ENCODE results near the gene MARS1. TPM values are rescaled to one million over a fixed set of nuclear protein-coding genes. Genes with fewer than 3 reads are reported as not detected.

The MARS1 gene
- total RNA-seq, 1 donor from 2014 or later = 78.0 TPM

GRCh38 chr12:57451233-57451778, 36.6 kb upstream of the MARS1 start:
- no peak overlapping the region for H3K4me3 ChIP-seq
- no peak for TF ChIP-seq CTCF (IDR thresholded peaks at IDR 0.05)

GRCh38 chr12:57452181-57452936, 35.5 kb upstream of the MARS1 start:
- Histone ChIP-seq H3K4me3 (peak overlapping the region in 1 of 2 donors; percentile 47), H3K36me3 (no peaks in the 10 kb centered on the region), H3K4me1 (peaks cover 0 to 18% of the 10 kb centered on the region in 2 donors), H3K27me3 (no peaks in the 10 kb centered on the region), H3K27ac (peak overlapping the region; percentile 85 to 97), H3K9me3 (no peaks in the 10 kb centered on the region)
- DNase-seq (ENCODE audit: low spot score in 2 of 2) = peak in 1 of 2 donors; percentile 88
- intact Hi-C loops (cut with DNase I) = loop anchor here (1.0 to 5.0 kb wide), 4 partner anchors 22 to 189 kb away; no protein-coding TSS in a partner anchor
- TF ChIP-seq CTCF (IDR thresholded peaks at IDR 0.05) = no peak

More at GRCh38 chr12:57451233-57451778, 36.6 kb upstream of the MARS1 start:
- intact Hi-C loops (cut with DNase I) = loop anchor here (5.0 kb wide), 1 partner anchor 79 kb away; no protein-coding TSS in a partner anchor
- Histone ChIP-seq H3K36me3 (no peaks in the 10 kb centered on the region), H3K9me3 (no peaks in the 10 kb centered on the region), H3K4me1 (peaks cover 0 to 18% of the 10 kb centered on the region in 2 donors), H3K27me3 (no peaks in the 10 kb centered on the region), H3K27ac (peak overlapping the region; percentile 85 to 97)
- DNase-seq (ENCODE audit: low spot score in 2 of 2) = no peak

- Histone ChIP-seq H3K27ac (peak overlapping the region; percentile 85 to 97), H3K36me3 (no peaks in the 10 kb centered on the region), H3K4me1 (peaks cover 0 to 18% of the 10 kb centered on the region in 2 donors), H3K27me3 (no peaks in the 10 kb centered on the region), H3K9me3 (no peaks in the 10 kb centered on the region), H3K4me3 (peak overlapping the region in 1 of 2 donors; percentile 47)
- DNase-seq (ENCODE audit: low spot score in 2 of 2) = peak in 1 of 2 donors; percentile 91
- TF ChIP-seq CTCF (IDR thresholded peaks at IDR 0.05) = peak; percentile 92 to 95 (median 93)
- intact Hi-C loops (cut with DNase I) = loop anchor here (1.0 to 5.0 kb wide), 4 partner anchors 23 to 190 kb away; no protein-coding TSS in a partner anchor
Measured at GRCh38 chr12:57452937-57453509, 34.8 kb upstream of the MARS1 start.

GRCh38 chr12:57454213-57454565, 33.7 kb upstream of the MARS1 start:
- Histone ChIP-seq H3K9me3 (no peaks in the 10 kb centered on the region), H3K27ac (no peak overlapping the region), H3K36me3 (no peaks in the 10 kb centered on the region), H3K4me3 (no peak overlapping the region), H3K27me3 (no peaks in the 10 kb centered on the region), H3K4me1 (peaks cover 0 to 22% of the 10 kb centered on the region in 2 donors)
- no peak for TF ChIP-seq CTCF (IDR thresholded peaks at IDR 0.05)
- DNase-seq (ENCODE audit: low spot score in 2 of 2) = no peak
- intact Hi-C loops (cut with DNase I) = loop anchor here (5.0 kb wide), 1 partner anchor 82 kb away; no protein-coding TSS in a partner anchor

- no peak for TF ChIP-seq CTCF (IDR thresholded peaks at IDR 0.05)
- no peak for DNase-seq (ENCODE audit: low spot score in 2 of 2)
- intact Hi-C loops (cut with DNase I) = loop anchor here (5.0 kb wide), 1 partner anchor 82 kb away; no protein-coding TSS in a partner anchor
Measured at GRCh38 chr12:57454566-57455373, 33.1 kb upstream of the MARS1 start, which contains the start of gene INHBE. Gene INHBE (plus strand): TSS chr12:57455307. CDS start chr12:57455537, 230 bp downstream.

More at GRCh38 chr12:57454566-57455373, 33.1 kb upstream of the MARS1 start, which contains the start of gene INHBE:
- no peak within 1 kb of the TSS for H3K27ac ChIP-seq
- H3K36me3 ChIP-seq = no peaks in the 10 kb centered on the region
- no peaks in the 10 kb centered on the region for H3K9me3 ChIP-seq
- peaks cover 0 to 25% of the 10 kb centered on the region in 2 donors for H3K4me1 ChIP-seq
- H3K27me3 ChIP-seq = no peaks in the 10 kb centered on the region
- no peak within 1 kb of the TSS for H3K4me3 ChIP-seq
